ENCODE data around the gene CCND1. TPM values are rescaled to one million over a fixed set of nuclear protein-coding genes. Genes with fewer than 3 reads are reported as not detected.
"Not testable (repeated sequence)": the region's sequence is repeated elsewhere in the genome, so short reads cannot be mapped to it uniquely, and the experiment has no call there.

CCND1 gene
- total and polyA plus RNA-seq, 2 donors (not counting 1 experiment from before 2014, with no cell fraction given): 322 to 548 TPM

DNA sequence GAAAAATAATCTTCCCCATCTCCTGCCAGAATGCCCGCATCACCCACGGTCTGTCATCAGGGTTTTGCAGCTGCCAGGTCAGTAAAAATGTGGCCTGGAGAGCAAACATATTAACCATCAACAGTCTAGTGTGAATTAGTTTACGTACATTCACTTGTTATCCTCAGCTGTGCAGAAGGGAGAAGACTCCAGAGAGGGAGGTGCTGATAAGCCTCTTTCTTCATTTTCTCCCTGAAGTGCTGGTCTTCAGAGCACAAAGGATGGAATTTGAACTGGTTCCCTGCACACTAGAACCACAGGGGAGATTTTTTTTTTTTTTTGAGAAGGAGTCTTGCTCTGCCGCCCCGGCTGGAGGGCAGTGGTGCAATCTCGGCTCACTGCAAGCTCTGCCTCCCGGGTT, 54.6 kb downstream of the CCND1 start:
- no peaks in the 10 kb centered on the region for H3K9me3 ChIP-seq (ENCODE audit: control insufficient read depth, insufficient read depth, low read depth, low read length)
- no peak for TF ChIP-seq EZH2 (IDR thresholded peaks at IDR 0.05; ENCODE audit: low read length, missing control alignments)
- TF ChIP-seq, protein P1, sequence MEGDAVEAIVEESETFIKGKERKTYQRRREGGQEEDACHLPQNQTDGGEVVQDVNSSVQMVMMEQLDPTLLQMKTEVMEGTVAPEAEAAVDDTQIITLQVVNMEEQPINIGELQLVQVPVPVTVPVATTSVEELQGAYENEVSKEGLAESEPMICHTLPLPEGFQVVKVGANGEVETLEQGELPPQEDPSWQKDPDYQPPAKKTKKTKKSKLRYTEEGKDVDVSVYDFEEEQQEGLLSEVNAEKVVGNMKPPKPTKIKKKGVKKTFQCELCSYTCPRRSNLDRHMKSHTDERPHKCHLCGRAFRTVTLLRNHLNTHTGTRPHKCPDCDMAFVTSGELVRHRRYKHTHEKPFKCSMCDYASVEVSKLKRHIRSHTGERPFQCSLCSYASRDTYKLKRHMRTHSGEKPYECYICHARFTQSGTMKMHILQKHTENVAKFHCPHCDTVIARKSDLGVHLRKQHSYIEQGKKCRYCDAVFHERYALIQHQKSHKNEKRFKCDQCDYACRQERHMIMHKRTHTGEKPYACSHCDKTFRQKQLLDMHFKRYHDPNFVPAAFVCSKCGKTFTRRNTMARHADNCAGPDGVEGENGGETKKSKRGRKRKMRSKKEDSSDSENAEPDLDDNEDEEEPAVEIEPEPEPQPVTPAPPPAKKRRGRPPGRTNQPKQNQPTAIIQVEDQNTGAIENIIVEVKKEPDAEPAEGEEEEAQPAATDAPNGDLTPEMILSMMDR (conservative IDR thresholded peaks at IDR 0.05 in 1 of 2, IDR thresholded peaks at IDR 0.05 in 1 of 2; ENCODE audit: low read depth in 1 of 2, low read length in 2 of 2): no peak
- peaks cover 16% of the 10 kb centered on the region for H3K27me3 ChIP-seq (ENCODE audit: control insufficient read depth, insufficient read depth, low read length)
- H3K27ac ChIP-seq (ENCODE audit: insufficient read depth, low read length): no peak overlapping the region
- DNase-seq (ENCODE audit: low read depth in 2 of 2): no peak
- H3K4me3 ChIP-seq (replicated peaks in 1 of 4; ENCODE audit: control extremely low read depth in 1 of 4, insufficient read depth in 1 of 4, low read depth in 3 of 4, low read length in 4 of 4): no peak overlapping the region
- no peaks in the 10 kb centered on the region for H3K79me2 ChIP-seq (ENCODE audit: control insufficient read depth, insufficient read depth, low read length)
- no peaks in the 10 kb centered on the region for H3K36me3 ChIP-seq (ENCODE audit: control insufficient read depth, insufficient read depth, low read length)
- no peak overlapping the region for H3K9ac ChIP-seq (ENCODE audit: insufficient read depth, low read length)
- peaks cover under 1% of the 10 kb centered on the region for H3K4me1 ChIP-seq (ENCODE audit: control insufficient read depth, extremely low read depth, insufficient read depth, low read length)
- H2AFZ ChIP-seq (ENCODE audit: low read length): no peak overlapping the region
- H4K20me1 ChIP-seq (ENCODE audit: control insufficient read depth, extremely low read depth, insufficient read depth, low read length): no peaks in the 10 kb centered on the region
- no peak overlapping the region for H3K4me2 ChIP-seq (ENCODE audit: extremely low read depth, insufficient read depth, low read length)

DNA sequence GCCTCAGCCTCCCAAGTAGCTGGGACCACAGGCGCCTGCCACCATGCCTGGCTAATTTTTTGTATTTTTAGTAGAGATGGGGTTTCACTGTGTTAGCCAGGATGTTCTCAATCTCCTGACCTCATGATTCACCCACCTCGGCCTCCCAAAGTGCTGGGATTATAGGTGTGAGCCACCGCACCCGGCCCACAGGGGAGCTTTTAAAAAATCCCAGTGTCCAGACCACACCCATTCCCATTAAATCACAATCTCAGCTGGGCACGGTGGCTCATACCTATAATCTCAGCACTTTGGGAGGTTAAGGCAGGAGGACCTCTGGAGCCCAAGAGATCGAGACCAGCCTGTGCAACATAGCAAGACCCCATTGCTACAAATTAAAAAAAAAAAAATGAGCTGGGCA, 55.0 kb downstream of the CCND1 start:
- not testable (repeated sequence) for H3K4me2 ChIP-seq (ENCODE audit: extremely low read depth, insufficient read depth, low read length); H3K36me3 ChIP-seq (ENCODE audit: control insufficient read depth, insufficient read depth, low read length); H3K4me3 ChIP-seq (replicated peaks in 1 of 4; ENCODE audit: control extremely low read depth in 1 of 4, insufficient read depth in 1 of 4, low read depth in 3 of 4, low read length in 4 of 4); H3K79me2 ChIP-seq (ENCODE audit: control insufficient read depth, insufficient read depth, low read length); DNase-seq (ENCODE audit: low read depth in 2 of 2); H3K4me1 ChIP-seq (ENCODE audit: control insufficient read depth, extremely low read depth, insufficient read depth, low read length); H4K20me1 ChIP-seq (ENCODE audit: control insufficient read depth, extremely low read depth, insufficient read depth, low read length); H3K9me3 ChIP-seq (ENCODE audit: control insufficient read depth, insufficient read depth, low read depth, low read length); H3K27ac ChIP-seq (ENCODE audit: insufficient read depth, low read length); H3K9ac ChIP-seq (ENCODE audit: insufficient read depth, low read length); H2AFZ ChIP-seq (ENCODE audit: low read length)
- H3K27me3 ChIP-seq (ENCODE audit: control insufficient read depth, insufficient read depth, low read length): peaks cover 16% of the 10 kb centered on the region

DNA sequence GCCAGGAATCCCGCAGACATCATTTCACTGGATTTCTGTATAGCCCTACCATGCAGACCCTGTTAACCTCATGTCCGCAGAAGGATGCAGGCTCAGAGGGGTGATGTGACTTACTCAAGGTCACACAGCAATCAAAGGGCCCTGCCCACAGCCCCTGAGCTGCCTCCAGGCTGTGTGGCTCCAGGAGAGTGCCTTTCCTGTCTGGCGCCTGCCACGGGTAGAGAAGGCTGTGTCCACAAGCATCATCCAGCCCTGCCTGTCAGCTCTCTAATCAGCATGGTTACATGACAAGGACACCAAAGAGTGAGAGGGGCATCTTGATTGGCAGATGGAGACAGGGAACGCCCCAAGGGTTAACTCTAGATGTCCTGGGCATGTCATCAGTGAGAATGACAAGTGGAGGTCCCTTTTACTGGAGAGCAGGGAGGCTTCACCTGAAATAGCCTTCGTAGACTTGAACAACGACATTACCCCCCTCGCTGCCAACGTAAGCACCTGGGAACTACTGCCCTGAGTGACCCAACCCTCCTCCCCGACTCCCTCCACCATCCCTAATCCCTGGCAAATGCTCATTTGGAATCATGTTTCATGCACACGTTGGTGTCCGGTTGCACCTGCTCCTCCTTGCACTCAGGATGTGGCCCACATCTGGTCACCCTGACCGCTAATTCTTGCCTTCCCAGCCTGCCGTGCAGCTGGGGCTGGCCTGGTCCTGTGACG, 56.0 kb downstream of the CCND1 start:
- peaks cover 3% of the 10 kb centered on the region for H3K4me1 ChIP-seq (ENCODE audit: control insufficient read depth, extremely low read depth, insufficient read depth, low read length)

More for the DNA sequence above, 56.0 kb downstream of the CCND1 start:
- no peak overlapping the region for H3K4me2 ChIP-seq (ENCODE audit: extremely low read depth, insufficient read depth, low read length)
- no peak overlapping the region for H3K4me3 ChIP-seq (replicated peaks in 1 of 4; ENCODE audit: control extremely low read depth in 1 of 4, insufficient read depth in 1 of 4, low read depth in 3 of 4, low read length in 4 of 4)
- no peaks in the 10 kb centered on the region for H3K79me2 ChIP-seq (ENCODE audit: control insufficient read depth, insufficient read depth, low read length)
- H3K36me3 ChIP-seq (ENCODE audit: control insufficient read depth, insufficient read depth, low read length): no peaks in the 10 kb centered on the region
- H3K27me3 ChIP-seq (ENCODE audit: control insufficient read depth, insufficient read depth, low read length): peaks cover 16% of the 10 kb centered on the region
- H3K27ac ChIP-seq (ENCODE audit: insufficient read depth, low read length): no peak overlapping the region
- no peak for DNase-seq (ENCODE audit: low read depth in 2 of 2)
- no peak overlapping the region for H2AFZ ChIP-seq (ENCODE audit: low read length)
- TF ChIP-seq EZH2 (IDR thresholded peaks at IDR 0.05; ENCODE audit: low read length, missing control alignments): no peak
- TF ChIP-seq, protein P1 (conservative IDR thresholded peaks at IDR 0.05 in 1 of 2, IDR thresholded peaks at IDR 0.05 in 1 of 2; ENCODE audit: low read depth in 1 of 2, low read length in 2 of 2): no peak
- H3K9ac ChIP-seq (ENCODE audit: insufficient read depth, low read length): no peak overlapping the region
- H4K20me1 ChIP-seq (ENCODE audit: control insufficient read depth, extremely low read depth, insufficient read depth, low read length): no peaks in the 10 kb centered on the region
- no peaks in the 10 kb centered on the region for H3K9me3 ChIP-seq (ENCODE audit: control insufficient read depth, insufficient read depth, low read depth, low read length)
